RWPE2 (cell line): ENCODE data around the gene COQ3.

Experiments
- ATAC-seq: fragments of 200-7000 bp; cut with Tn5 transposase; 3 replicates; pipeline ENCODE4 v1.9.1; 2021; ENCODE audit warnings: low read depth
- DNase-seq: peaks from one replicate; pipeline ENCODE4 v3.0.0-alpha.2; 2020; ENCODE audit warnings: low spot score
- H3K27ac ChIP-seq: fragments of 450-650 bp; 2 replicates; pipeline ENCODE4 v1.5.1; 2017; ENCODE audit warnings: mild to moderate bottlenecking; ENCODE audit not compliant: poor library complexity, severe bottlenecking
- H3K27me3 ChIP-seq: fragments of 250-450 bp; sonication (Bioruptor Pico); 2 replicates; pipeline ENCODE4 v1.5.1; 2021; ENCODE audit warnings: mild to moderate bottlenecking, moderate library complexity; ENCODE audit not compliant: insufficient read depth, poor library complexity, severe bottlenecking
- H3K36me3 ChIP-seq: fragments of 250-450 bp; sonication (Bioruptor Pico); 2 replicates; pipeline ENCODE4 v1.5.1; 2020; ENCODE audit warnings: low read depth, mild to moderate bottlenecking, moderate library complexity
- H3K4me1 ChIP-seq: fragments of 250-450 bp; sonication (Bioruptor Pico); 2 replicates; pipeline ENCODE4 v1.5.1; 2021; ENCODE audit warnings: mild to moderate bottlenecking, moderate library complexity; ENCODE audit not compliant: insufficient read depth, poor library complexity, severe bottlenecking
- H3K4me3 ChIP-seq: fragments of 250-450 bp; sonication (Bioruptor Pico); 2 replicates; pipeline ENCODE4 v1.5.1; 2021; ENCODE audit warnings: mild to moderate bottlenecking, moderate library complexity; ENCODE audit not compliant: severe bottlenecking
- H3K9me3 ChIP-seq: fragments of 250-450 bp; sonication (Bioruptor Pico); 2 replicates; pipeline ENCODE4 v1.5.1; 2021; ENCODE audit warnings: mild to moderate bottlenecking, moderate library complexity; ENCODE audit not compliant: severe bottlenecking
- CTCF ChIP-seq: fragments of 450-650 bp; IDR thresholded peaks from one replicate; pipeline ENCODE4 v1.5.1; 2017; ENCODE audit warnings: mild to moderate bottlenecking, moderate library complexity; ENCODE audit not compliant: poor library complexity, severe bottlenecking

COQ3 gene

DNA sequence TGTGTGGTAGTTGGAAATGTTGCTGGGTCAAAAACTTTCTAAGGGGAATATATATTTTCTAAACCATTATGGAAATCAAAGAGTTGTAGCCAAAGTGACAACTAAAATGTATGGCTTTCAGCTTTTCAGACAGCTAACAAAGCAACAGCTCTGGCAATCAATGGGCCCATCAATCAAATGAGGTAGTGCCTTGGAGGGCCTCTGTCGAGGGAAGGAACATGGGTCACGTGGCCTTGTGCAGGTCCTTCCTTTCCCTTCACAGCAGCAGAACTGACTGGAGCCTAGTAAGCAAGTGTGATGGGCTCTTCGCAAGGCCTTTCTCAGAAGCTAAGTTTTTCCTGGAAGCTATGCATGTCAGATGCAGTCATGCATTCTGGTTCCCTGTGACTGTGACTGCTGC lies 62.5 kb downstream of the COQ3 start:
- no peaks in the 10 kb centered on the region for H3K4me1 ChIP-seq
- ATAC-seq = no peak
- H3K4me3 ChIP-seq = no peak overlapping the region
- no peaks in the 10 kb centered on the region for H3K27me3 ChIP-seq
- DNase-seq = no peak
- no peaks in the 10 kb centered on the region for H3K36me3 ChIP-seq
- TF ChIP-seq CTCF = no peak
- H3K9me3 ChIP-seq = no peaks in the 10 kb centered on the region
- no peak overlapping the region for H3K27ac ChIP-seq

DNA sequence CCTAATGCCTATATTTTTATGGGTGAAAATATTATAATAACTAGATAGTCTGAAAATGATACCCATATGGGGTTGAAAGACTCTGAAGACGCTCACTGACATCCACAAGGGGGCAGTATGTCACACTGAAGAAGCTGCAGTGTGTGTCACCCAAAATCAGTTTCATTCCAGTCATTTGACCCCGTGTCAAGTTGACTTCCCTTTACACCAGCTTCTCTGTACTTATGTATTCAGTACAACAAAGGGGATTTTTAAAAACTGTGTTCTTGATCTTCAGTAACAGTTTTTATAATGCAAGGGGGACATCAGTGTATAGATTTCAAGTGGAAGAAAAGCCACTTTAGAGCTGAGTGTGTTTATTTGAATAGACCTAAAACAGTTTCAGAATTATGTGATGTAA lies 63.8 kb downstream of the COQ3 start:
- H3K4me3 ChIP-seq = no peak overlapping the region
- TF ChIP-seq CTCF = peak; percentile 83
- DNase-seq (no peak), ATAC-seq (peak; percentile 67; the same call in 2 of the 3 replicates)
- H3K36me3 ChIP-seq = no peaks in the 10 kb centered on the region
- no peaks in the 10 kb centered on the region for H3K27me3 ChIP-seq
- no peaks in the 10 kb centered on the region for H3K4me1 ChIP-seq
- H3K27ac ChIP-seq = no peak overlapping the region
- H3K9me3 ChIP-seq = no peaks in the 10 kb centered on the region

DNA sequence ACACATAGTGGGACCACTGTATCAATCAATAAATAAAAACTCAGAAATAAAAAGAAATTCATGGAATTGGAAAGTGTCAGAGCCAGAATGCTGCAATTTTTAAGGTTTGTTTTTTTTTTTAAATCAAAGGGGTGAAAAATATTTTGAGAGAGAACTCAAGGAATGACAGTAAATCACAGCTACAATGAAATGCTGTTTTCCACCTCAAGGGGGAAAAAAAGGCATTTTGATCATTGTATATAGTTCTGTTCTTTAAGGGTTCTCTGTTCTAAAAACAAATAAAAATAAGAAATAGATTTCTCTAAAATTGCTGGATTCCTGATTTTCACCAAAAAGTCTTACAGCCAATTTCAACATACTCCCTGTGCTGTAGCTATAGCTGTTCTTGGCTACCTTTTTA lies 69.0 kb downstream of the COQ3 start:
- no peaks in the 10 kb centered on the region for H3K36me3 ChIP-seq
- TF ChIP-seq CTCF = no peak
- no peaks in the 10 kb centered on the region for H3K9me3 ChIP-seq
- no peaks in the 10 kb centered on the region for H3K27me3 ChIP-seq
- H3K4me1 ChIP-seq = no peaks in the 10 kb centered on the region
- no peak overlapping the region for H3K27ac ChIP-seq
- no peak for ATAC-seq
- H3K4me3 ChIP-seq = no peak overlapping the region
- no peak for DNase-seq
